HG02642 (cell line): ENCODE measurements around the gene ATP9A.
"Not testable (repeated sequence)": the region's sequence is repeated elsewhere in the genome, so short reads cannot be mapped to it uniquely, and the experiment has no call there.

Experiments used
- ATAC-seq: cut with Tn5 transposase; IDR thresholded peaks from one replicate; pipeline ENCODE4 v1.9.1; 2021; ENCODE audit warnings: mild to moderate bottlenecking; ENCODE audit not compliant: unreplicated experiment, poor library complexity

Gene ATP9A

GRCh38 chr20:51732096-51732791 lies 35.9 kb downstream of the ATP9A start:
- no peak for ATAC-seq

- no peak for ATAC-seq
Observed at GRCh38 chr20:51731731-51732095, 36.5 kb downstream of the ATP9A start.

GRCh38 chr20:51729771-51730170 lies 38.4 kb downstream of the ATP9A start:
- no peak for ATAC-seq

DNA sequence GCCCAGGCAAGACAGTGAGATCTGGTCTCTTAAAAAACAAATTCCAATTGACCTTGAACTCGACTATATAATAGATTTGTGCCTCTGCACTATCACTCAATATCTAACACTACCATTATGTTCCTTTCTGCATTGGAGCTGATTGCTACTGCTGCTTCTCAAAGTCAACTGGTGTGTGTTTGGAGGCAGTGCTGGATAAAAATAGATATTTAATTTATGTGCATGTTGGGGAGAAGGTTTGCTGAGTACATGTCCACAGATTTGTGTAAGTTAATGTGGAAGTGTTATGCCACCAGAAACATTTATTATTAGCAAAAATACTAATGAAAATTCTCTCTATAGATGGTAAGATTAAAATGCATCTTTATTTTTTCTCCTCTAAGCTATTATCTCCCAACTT lies 39.5 kb downstream of the ATP9A start:
- no peak for ATAC-seq

DNA sequence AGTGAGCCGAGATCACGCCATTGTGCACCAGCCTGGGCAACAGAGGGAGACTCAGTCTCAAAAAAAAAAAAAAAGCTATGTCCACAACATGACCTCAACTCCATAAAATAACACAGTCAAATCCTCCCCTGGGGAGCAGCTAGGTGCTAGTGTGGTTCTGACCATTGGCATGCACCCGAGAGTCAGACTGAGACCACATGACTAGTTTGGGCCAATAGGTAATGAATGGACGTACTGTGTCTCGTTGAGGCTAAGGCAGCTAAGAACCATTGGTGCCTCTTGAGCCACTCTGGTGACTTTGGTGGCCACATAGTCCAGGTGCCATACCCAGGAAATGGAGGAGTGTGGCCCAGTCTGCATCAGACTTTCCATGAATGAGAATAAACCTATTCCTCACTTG lies 40.3 kb downstream of the ATP9A start:
- no peak for ATAC-seq

DNA sequence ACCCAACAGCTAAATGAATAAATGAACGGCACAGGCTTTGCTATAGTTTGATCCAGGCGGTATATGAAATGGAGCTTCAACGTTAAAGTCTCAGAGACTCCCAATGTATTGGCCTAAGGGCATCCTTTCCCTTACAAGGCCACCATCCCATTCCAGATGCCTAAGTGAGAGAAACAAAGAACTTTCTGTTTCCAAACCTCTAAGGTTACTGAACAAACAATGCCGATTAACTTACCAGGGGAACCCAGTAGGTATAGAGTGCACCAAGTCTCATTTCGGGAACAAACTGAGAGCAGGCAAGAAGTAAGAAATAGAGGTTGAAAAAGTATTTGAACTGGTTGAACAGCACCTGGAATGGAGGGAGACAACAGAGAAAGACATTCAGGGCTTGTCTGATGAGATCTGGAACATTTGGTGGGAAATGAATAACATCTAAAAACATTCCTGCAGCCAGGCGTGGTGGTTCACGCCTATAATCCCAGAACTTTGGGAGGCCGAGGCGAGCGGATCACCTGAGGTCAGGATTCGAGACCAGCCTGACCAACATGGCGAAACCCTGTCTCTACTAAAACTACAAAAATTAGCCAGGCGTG lies 42.5 kb downstream of the ATP9A start:
- ATAC-seq, result no peak

GRCh38 chr20:51723026-51723425 lies 45.2 kb downstream of the ATP9A start:
- not testable (repeated sequence) for ATAC-seq

- ATAC-seq, result not testable (repeated sequence)
Observed at GRCh38 chr20:51722246-51722645, 45.9 kb downstream of the ATP9A start.

DNA sequence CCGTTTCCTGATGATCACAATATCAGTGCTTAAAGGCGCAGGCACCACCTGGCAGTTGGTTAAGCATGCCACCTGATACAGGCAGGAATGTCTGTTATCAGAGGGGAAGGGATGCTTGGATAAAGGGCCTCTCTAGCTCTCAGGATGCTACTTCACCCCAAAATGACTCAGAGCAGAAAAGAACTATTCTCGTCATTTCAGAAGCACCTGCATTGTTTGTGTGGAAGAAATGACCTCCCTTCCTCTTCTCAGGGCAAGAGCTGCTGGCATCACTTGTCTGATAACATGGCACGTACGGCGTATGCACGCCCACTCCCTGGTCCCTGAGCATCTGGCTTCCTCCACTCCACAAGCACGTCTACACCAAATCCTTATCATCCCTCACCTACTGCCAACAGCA lies 47.3 kb downstream of the ATP9A start:
- ATAC-seq, result no peak

GRCh38 chr20:51720384-51720783 lies 47.8 kb downstream of the ATP9A start:
- no peak for ATAC-seq

GRCh38 chr20:51715856-51716185 lies 52.4 kb downstream of the ATP9A start:
- no peak for ATAC-seq

DNA sequence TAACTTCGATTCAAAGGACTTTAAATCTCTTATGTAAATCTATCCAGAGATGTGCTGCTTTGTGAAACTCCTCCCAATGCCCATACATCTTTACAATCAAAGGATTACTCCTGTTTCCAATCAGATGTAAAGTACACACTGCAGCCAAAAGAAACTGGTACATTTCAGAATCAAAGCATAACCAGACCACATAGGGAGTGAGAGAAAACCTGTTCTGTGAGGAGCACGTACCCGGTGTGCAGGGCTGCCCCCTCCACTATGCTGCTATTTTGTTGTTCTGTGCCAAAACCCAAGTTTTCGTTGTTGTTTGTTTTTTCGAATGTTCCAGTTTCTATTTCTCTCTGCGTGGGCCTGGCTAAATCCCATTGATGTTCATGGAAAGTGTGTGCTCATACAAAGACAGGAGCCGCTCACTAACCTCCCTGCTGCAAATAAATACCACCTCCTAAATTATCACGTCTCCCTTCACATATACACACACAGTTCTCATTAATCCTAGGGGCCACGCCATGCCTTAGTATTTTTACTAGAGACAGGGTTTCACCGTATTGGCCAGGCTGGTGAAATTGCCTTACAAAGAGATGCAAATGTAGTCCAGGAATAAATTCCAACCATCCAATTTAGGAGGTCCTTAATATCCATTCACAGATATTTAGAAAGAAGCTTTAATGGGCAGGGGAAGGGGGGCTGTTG lies 52.9 kb downstream of the ATP9A start:
- ATAC-seq, result no peak

GRCh38 chr20:51713213-51713598 lies 55.0 kb downstream of the ATP9A start:
- no peak for ATAC-seq

DNA sequence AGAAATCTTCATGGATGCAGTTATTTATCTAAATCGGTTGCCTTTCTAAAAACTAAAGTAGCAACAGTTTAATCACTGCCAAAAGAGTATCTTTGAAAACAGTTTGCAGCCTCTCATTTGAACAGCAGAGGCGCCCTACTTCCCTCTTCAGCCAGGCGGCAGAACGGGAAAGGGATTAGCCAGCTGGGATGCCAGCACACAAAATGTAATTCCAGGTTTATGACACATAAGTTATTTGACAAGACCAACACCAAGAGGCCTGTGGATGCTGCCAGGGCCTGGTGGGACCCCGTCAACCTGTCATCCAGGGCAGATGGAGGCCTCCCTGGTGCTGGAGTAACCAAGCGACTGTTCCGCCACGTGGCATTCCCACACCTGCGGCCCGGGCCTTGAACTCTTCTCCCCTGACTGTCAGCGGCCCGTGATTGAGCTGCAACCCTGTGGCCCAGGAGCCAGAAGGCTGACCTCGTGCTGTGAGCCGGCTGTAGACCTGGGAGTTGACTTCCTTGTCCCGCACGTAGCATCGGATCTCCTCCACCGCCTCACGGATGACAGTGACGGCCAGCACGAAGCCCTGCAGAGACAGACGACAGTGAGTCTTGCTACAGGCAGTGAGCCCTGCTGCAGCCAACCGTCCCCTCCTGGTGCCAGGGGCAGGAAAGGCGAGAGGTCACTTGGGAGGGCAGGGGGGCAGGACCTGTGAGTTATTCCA lies 55.5 kb downstream of the ATP9A start:
- no peak for ATAC-seq

- ATAC-seq, result no peak
Observed at GRCh38 chr20:51711426-51711825, 56.8 kb downstream of the ATP9A start.

GRCh38 chr20:51710361-51710894 lies 57.8 kb downstream of the ATP9A start:
- ATAC-seq, result no peak

GRCh38 chr20:51705400-51705799 lies 62.8 kb downstream of the ATP9A start:
- ATAC-seq, result no peak

DNA sequence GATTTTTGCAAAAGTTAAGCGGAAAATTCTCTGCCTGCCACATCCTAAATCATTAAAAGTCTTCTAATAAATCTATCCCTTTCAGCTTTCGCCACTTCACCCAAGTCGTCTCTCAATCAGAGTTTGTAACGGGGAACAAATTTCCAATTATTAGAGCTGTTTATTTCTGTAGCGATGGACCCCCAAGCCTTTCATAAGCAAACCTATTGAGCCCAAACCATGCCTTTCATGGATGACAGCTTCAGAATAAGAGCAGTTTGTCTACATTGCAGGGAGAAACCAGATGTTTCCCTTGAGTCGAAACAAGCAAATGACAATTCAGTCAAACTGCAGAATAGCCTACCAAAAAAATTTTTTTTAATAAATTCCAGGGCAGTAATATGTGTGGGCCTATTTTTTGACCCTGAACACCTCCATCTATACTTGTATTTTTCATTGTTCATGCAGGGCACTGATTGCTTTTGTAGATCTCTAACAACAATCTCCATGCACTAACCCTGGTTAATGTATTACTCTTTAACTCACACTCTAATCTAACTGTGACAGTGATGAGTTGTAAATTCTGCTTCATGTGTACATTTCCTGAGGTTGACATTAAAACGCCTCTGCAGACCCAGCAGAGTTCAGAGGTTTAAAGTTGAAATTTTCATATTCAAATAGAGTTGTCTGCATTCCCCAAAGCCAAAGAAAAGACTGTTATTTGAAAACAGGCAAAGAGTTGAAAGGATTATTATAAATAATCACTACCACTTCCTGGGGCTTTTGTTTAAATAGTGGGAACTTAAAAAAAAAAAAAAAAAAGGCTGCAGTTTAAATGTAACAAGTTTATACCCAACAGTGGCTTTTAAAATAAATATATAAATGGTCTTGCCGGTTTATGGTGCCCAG lies 64.5 kb downstream of the ATP9A start:
- no peak for ATAC-seq

DNA sequence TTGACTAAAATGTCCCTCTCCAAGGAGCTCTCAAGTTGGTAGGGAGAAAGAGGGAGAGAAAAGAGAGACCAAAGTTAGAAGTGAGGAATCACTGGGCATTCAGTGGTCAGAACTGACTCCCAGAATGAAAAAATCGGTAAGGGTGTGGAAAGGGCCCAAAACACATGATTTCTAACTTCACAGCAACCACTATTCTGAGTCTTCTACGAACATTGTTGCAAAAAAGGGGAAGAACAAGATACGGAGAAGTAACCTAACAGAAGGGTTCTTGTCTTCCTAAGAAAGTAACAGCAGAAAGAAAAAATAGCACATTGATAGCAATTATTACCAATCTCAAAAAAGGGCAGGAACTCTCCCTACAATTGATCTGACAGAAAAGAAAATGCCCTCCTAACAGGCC lies 65.6 kb downstream of the ATP9A start:
- no peak for ATAC-seq

GRCh38 chr20:51700809-51701285 lies 67.3 kb downstream of the ATP9A start:
- no peak for ATAC-seq
